Activated CD4-positive, CD25-positive, alpha-beta regulatory T cell (primary cell): ENCODE results near the gene C22orf39.
"Not testable (repeated sequence)": the region's sequence is repeated elsewhere in the genome, so short reads cannot be mapped to it uniquely, and the experiment has no call there.

Experiments used
- DNase-seq, 4 experiments: peaks; one replicate each; lab custom pipeline; 2025; lab: John Stamatoyannopoulos, UW

The C22orf39 gene

DNA sequence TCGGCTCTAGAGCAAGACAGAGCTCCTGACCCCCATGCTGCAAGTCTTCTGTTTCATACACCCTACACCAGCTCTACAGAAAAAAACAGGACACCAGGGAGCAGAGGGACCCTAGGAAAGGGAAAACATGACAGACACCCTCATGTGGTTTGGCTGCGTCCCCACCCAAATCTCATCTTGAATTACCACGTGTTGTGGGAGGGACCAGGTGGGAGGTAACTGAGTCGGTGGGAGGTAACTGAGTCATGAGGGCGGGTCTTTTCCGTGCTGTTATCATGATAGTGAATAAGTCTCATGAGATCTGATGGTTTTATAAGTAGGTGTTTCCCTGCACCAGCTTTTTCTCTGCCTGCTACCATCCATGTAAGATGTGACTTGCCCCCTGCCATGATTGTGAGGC is 6.6 kb upstream of the C22orf39 start:
- no peak for DNase-seq

- DNase-seq: no peak
These were observed 6.2 kb upstream of the C22orf39 start for GRCh38 chr22:19453718-19454117.

GRCh38 chr22:19451570-19451969 is 4.1 kb upstream of the C22orf39 start:
- DNase-seq: no peak

DNA sequence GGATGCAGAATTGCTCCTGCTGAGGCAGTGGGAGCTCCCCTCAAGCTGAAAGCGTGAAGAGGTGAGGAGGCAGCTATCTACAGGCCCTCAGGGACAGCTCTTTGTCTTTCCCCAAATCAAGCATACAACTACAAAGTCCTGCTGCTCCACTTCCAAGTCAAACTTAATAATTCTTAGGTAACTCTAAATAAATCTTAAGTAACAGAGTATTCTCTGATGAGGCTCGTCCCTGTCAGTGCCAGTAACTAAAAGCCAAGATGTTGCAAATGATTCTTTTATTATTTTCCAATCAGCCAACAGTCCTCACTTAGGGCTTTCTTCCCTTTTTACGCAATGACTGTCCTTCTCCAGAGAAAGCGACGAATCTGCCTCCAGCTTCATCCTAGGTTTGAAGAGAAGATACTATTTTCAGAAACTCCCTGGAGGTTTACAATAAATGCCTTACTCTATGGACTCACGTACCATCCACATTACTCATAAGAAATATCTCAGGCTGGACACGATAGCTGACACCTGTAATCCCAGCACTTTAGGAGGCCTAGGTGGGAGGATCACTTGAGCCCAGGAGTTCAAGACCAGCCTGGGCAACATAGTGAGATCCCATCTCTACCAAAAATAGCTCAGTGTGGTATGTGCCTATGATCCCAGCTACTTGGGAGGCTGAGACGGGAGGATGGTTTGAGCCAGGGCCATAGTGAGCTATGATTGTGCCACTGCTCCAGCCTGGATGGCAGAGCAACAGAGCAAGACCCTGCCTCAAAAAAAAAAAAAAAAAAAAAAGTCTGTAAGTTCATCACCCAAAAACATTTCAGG is 3.1 kb upstream of the C22orf39 start:
- DNase-seq: no peak

GRCh38 chr22:19449422-19449767 is 1.9 kb upstream of the C22orf39 start:
- no peak for DNase-seq

- no peak for DNase-seq
These were observed 1.4 kb upstream of the C22orf39 start for GRCh38 chr22:19448739-19449421.

DNA sequence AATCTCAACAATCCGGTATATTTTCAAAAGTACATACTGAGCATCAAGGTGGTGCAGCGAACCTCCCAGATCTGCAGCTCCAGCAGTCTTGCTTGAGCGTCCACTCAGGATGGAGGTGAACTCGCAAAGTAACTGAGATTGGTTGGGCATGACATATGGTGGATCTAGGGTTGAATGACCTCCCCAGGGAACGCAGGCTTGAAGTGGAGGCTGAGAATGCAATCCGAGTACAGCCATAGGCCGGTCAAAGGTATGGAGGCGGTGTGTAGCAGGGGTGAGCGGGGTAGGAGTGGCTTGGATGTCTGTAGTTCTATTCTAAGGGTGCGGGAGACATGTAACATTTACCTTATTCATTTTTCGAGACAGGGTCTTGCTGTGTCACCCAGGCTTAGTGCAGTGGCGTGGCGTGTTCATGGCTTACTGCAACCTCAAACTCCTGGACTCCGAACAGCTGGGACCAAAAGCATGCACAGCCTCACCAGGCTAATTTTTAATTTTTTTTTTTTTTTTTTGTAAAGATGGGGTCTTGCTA is 631 bp upstream of the C22orf39 start:
- DNase-seq: no peak

DNA sequence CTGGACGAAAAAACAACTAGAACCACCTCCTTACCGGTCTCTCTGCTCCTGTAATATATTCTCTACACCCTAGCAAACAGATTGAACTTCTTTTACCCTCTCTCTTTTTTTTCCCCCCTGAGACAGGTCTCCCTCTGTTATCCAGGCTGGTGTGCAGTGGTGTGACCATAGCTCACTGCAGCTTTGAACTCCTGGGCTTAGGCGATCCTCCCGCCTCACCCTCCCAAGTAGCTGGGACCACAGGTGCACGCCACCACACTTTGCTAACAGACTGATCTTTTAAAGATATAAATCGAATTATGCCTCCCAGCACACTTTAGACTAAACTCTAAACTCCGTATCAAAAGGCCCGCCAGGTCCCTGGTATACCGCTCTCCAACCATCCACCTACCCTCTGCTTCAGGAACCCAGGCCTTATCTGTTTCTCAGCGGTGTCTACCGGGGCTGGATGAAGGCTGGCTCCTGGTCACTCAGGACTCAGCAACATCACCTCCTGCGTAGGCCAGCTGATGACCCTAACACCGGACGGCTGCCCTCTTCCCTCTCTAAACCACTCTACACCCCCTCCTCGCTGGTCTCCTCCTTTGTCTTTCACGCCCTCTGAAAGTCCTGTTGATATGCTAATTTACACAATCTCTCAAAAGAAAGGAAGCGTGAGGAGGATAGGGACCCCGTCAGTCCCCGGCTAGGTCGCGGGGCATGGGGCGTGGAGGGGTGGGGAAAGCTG is 745 bp downstream of the C22orf39 start:
- no peak for DNase-seq

DNA sequence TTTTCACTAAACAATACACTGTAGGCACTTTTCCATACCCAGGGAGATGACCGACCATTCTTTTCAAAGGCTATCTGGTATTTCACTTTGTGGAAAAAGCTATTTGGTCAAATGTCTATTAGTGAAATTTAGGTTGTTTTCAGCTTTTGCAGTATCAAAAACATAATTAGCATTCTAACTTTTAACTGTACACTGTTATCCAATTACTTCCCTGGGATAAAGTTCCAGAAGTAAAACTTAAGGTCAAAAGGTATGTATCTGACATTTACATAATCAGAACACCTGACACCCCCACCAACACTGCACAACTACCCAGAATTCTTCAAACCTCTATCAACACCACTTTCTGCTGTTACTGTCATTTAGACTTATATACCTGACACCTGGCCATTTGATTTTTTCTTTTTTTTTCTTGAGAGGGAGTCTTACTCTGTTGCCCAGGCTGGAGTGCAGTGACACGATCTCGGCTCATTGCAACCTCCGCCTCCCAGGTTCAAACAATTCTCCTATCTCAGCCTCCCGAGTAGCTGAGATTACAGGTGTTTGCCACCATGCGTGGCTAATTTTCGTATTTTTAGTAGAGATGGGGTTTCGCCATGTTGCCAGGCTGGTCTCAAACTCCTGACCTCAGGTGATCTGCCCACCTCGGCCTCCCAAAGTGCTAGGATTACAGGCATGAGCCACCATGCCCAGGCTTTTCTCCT is 2.1 kb downstream of the C22orf39 start:
- DNase-seq: not testable (repeated sequence)

DNA sequence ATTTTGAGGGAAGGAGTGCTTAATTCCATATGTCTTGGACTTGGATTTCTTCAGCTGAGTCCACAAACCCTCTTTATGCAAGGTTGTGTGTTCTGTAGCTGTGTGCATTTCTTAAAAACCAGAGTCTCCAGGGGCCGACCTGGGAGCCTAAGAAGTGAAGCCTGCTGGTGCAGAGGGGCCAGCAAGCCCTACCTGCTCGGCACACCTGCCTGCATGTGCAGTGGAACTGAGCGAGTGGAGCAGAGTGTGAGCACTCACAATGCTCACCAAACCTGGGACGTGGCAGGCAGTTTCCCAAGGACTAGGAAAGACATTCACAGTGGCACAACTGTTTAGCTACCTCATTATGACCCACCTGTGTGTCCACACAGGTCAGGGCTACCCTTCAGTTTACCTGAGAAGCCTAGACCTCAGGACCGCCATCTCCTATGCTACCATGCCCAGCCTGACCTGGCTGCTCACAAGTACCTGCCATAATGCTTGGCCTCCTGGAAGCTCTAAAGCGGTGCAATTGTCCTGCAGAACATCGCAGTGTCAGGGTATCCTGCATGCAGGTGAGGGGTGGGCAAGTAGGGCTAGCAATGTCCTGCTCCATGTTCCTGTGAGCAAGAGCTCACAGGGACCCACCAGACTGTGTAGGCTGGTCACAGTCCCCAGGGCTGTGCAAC is 3.8 kb downstream of the C22orf39 start:
- DNase-seq: no peak

DNA sequence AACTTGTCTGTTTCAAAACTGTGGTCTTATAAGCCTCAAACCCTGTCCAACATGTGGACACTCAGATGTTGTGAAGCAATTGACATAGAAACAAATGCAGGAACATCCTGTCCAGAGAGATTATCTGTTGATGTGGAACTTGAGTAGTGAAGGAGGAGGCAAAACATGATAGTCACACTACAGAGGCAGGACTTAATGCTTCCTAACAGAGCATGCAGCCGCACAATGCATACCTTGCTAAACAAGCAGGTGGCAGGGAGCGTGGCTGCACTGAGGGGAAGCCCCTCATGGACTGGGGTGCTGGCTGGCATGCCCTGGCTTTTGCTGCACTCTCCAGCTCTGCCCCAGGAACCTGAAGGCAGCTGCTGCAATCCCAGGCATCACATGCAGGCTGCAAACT is 5.3 kb downstream of the C22orf39 start:
- no peak for DNase-seq

- no peak for DNase-seq
These were observed 6.9 kb downstream of the C22orf39 start for GRCh38 chr22:19440411-19441195.

GRCh38 chr22:19438298-19438697 is 9.2 kb downstream of the C22orf39 start:
- no peak for DNase-seq

DNA sequence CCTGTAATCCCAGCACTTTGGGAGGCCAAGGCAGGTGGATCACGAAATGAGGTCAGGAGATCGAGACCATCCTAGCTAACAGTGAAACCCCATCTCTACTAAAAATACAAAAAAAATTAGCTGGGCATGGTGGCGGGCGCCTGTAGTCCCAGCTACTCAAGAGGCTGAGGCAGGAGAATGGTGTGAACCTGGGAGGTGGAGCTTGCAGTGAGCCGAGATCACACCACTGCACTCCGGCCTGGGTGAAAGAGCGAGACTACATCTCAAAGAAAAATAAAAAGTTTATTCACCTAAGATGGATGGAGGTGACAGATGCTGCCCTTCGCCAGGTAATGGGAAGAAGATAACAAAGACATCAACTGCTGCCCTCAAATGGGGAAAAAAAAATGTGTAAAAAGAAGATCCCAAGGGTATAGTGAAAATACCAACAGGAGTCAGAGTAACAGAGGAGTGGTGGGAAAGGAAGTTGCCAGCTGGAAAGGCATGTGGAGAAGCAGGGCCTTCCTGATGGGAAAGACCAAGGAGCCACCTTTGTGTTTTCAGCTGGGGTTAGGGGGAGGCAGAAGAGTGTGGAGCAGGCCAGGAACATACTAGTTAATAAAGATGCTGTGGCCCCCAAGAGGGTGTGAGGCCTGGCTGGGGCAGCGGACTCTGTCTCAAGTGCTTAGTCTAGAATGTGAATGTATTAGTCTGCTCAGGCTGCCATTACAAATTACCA is 10.9 kb downstream of the C22orf39 start:
- DNase-seq: not testable (repeated sequence)

DNA sequence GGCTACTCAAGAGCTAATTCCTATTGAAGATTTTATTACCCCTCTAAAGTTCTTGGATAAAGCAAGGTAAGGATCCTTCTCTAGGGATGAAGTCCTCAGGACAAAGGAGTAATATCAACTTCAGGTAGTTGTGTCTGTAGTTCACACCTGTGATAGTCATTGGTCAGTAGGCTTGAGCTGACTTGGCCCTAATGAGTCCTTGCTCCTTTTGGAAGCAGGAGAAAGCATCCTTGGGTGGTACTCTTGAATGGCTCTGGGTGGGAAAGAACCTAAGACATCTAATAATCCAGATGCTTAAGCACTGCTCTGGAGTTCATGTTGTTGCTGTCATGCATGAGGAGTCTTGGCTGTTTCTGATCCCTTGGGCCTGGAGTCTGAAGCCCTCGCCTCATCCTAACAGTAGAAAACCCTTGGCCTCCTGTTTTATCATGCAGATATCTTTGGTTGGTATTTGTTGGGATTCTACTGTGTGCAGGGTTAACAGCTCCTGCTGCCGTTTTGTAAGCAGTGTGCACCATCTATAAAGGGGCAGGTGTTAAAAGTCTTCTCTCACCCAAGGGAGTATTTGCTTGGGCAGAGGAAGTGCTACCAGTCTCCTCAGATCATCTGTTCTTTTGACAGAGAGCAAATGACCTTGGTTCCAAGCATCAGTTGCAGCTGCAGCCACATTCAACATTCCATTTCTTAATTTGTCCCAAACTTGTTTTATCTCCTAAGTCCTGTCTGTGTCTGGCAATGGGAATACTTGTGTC is 12.5 kb downstream of the C22orf39 start:
- no peak for DNase-seq

GRCh38 chr22:19434401-19434800 is 13.1 kb downstream of the C22orf39 start:
- no peak for DNase-seq

- DNase-seq: peak; percentile 75 to 83 (median 81)
These were observed 15.2 kb downstream of the C22orf39 start, which contains the start of gene MRPL40 for GRCh38 chr22:19432133-19432851. Gene MRPL40 (plus strand): TSS chr22:19432545. CDS start chr22:19432555, 10 bp downstream.

DNA sequence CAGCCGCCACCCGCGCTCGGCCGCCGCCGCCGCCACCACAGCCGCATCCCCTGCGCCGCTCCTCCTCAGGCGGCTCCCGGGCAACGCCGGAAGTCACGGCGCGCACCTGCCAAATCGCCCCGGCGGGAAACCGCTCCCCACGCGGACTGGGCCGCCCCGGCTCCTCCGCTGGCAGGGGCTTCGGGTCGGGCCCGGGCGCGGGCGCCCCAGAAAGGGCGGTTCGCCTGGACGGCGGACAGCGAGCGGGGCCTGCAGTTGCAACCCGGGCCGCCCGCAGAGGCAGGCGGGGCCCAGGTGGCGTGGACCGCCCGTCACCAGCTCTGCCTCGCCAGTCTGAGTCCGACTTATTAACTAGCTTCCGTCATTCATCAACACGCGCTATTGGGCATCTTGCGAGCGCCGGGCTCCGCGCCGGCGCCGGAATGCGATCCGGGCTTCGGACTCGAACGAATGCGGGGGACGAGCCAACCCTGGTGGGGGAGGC is 15.8 kb downstream of the C22orf39 start, which contains the start of gene HIRA:
Gene HIRA (minus strand): TSS at position 85 of the 484 bp plus-strand sequence. CDS start 257 bp downstream, outside the sequence.
- peak; percentile 62 to 80 (median 74) for DNase-seq
